GM18508 (cell line): ENCODE data around the gene KAZN.

Source experiments
- ATAC-seq: cut with Tn5 transposase; IDR thresholded peaks from one replicate; pipeline ENCODE4 v1.9.1; 2021; ENCODE audit warnings: moderate number of reproducible peaks; ENCODE audit not compliant: insufficient read depth, unreplicated experiment

The KAZN gene

GRCh38 chr1:14980621-14981218 is 382.2 kb downstream of the KAZN start:
- ATAC-seq = no peak

- no peak for ATAC-seq
Observed at GRCh38 chr1:14982029-14982428, 383.5 kb downstream of the KAZN start.

DNA sequence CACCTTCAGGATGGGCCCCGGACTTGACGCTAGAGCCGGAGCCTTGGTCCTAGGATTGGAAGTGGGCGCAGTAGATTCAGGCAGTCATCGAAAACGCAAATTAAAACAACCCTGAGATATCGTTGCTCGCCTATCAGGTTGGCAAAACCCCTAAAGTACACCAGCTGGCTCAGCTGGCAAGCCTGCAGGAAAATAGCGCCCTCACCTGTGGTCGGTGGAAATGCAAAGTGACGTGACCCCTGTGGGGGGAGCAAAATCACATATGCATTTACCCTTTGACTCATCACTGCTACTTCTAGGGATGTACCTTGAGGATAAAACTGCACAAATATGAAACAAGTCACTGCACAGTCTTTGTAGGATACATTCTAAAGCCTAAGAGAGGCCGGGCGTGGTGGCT is 384.8 kb downstream of the KAZN start:
- ATAC-seq = no peak

DNA sequence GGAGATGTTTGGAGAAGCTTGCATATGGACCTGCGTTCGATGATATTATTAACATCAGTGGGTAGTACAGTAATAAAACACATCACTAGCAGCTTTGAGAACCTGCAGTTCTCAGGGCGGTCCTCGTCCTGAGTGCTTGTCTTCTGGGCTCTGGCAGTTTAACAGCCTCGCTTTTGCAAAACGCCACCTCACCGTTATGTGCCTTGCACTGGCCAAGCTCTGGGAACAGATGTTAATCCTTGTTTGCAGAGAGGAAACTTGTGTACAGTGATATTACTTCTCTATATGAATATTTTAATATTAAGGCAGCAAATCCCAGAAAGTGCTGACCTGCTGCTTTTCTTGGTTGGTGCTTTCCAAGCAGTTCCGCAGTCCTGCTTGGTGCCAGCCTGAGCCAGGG is 387.7 kb downstream of the KAZN start:
- no peak for ATAC-seq

- no peak for ATAC-seq
Observed at GRCh38 chr1:14987829-14988603, 389.5 kb downstream of the KAZN start.

DNA sequence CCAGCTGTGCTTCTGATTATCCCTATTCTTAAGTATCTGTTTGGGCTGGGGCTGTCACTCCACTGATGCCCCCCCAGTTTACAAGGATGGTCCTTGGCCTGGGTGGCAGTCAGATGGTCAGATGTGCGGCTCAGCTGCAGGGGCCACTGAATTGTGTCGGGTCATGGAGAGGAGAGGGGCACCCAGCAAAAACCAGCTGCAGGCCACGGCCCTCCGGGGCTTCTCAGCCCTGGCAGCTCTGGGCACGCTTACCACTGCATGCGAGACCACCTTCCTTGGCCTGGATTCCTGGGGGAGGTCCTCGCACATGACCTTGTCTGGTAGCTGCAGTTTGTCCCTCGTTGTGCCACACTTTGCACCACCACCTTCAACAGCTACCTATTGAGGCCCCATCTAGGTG is 390.2 kb downstream of the KAZN start:
- ATAC-seq = no peak

- no peak for ATAC-seq
Observed at GRCh38 chr1:14989931-14990728, 391.6 kb downstream of the KAZN start.

- no peak for ATAC-seq
Observed at GRCh38 chr1:14993414-14993813, 394.9 kb downstream of the KAZN start.

DNA sequence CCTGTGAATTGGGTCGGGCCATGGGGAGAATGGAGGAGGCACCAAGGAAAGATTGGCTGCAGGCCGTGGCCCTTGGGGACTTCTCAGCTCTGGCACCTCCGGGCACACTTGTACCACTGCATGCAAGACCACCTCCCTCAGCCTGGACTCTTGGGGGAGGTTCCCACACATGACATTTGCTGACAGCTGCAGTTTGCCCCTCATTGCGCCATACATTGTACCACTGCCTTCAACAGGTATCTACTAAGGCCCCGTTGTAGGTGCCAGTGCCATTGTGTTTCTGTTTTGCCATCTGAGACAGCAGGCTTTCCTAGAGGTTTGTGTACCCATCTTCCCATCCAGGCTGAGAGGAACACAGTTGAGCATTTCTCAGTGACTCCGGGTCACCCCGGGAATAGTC is 395.7 kb downstream of the KAZN start:
- ATAC-seq = no peak

GRCh38 chr1:14994841-14995437 is 396.5 kb downstream of the KAZN start:
- no peak for ATAC-seq

DNA sequence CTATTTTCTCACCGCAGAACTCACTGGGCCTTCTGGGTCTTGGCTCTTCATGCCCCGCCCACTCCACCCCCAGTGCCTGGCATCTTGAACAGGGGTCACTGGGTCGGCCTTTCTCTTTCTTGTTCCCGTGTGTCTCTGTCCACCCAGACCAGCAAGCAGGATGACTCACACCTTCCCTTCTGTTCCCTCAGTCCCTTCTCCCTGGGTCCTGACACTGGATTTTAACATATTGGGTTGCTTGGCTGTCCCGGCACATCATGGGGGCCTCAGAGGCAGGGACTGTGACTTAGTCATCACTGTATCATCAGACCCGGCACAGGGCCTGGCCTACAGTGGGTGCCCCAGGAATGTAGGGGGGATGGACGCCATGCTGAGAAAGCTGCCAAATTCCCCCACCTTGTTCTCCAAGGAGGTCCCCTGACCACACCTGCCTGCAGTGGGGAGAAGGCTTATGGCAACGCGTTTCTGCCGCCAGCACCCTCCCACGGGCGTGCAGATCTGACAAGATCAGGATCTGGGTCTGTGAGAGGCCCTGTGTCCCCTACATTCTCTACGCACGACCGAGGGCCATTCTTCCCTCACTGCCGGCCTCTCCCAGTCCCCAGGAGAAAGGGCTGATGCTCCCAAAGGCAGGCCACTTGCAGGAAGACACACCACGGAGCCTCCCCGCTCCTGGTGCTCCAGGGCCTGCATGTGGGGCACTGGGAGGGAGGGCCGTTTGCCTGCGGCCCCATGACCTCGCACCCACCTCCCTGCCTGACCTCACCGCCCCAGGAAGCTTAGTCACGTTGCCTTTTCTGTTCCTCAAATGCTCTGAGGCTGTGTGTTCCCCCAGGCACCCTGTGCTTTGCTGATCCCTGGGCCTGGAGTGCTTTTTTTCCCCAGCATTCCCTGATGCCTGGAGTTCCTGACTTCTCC is 397.9 kb downstream of the KAZN start:
- no peak for ATAC-seq

DNA sequence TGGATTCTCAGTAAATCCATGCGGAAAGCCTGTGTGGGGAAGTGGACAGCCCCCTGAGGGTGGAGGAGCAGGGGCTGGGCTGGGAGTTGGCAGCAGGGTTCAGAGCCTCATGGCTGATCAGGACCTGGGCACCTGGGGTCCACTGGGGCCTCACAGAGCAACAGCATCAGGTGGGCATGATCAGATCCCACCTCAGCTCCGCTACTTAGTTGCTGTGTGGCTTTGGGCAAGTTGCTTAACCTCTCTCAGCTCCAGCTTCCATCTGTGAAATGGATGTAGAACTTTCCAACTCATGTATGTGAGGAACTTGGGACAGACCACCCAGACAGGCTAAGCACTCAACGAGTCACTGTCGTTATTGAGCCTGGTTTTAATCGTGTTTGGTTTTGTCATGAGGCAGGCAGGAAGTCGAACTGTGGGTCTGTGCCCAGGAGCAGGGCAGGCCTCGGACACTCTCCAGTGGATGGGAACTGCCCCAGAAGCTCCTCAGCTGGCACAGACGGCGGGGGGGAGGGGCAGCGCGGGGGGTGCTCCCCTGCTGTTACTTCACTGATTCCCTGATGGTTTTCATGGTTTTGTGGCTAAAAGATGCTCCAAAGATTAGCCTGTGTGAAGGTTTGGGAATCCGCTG is 399.3 kb downstream of the KAZN start:
- ATAC-seq = no peak

GRCh38 chr1:14999441-14999840 is 401.0 kb downstream of the KAZN start:
- ATAC-seq = no peak

GRCh38 chr1:15000030-15000429 is 401.5 kb downstream of the KAZN start:
- ATAC-seq = no peak

- ATAC-seq = no peak
Observed at GRCh38 chr1:15000671-15001070, 402.2 kb downstream of the KAZN start.

GRCh38 chr1:15001317-15001915 is 402.9 kb downstream of the KAZN start:
- no peak for ATAC-seq

- ATAC-seq = no peak
Observed at GRCh38 chr1:15002325-15002724, 403.8 kb downstream of the KAZN start.

GRCh38 chr1:15004396-15004795 is 405.9 kb downstream of the KAZN start:
- no peak for ATAC-seq

GRCh38 chr1:15005116-15005515 is 406.6 kb downstream of the KAZN start:
- no peak for ATAC-seq
